ENCODE measurements around the gene PAPPA2. TPM values are rescaled to one million over a fixed set of nuclear protein-coding genes. Genes with fewer than 3 reads are reported as not detected.

Gene PAPPA2
- total and polyA plus RNA-seq, 2 of the 8 experiments (the other 6 are each of a cell fraction or from before 2014, with no cell fraction given) = 0.08 to 0.88 TPM

DNA sequence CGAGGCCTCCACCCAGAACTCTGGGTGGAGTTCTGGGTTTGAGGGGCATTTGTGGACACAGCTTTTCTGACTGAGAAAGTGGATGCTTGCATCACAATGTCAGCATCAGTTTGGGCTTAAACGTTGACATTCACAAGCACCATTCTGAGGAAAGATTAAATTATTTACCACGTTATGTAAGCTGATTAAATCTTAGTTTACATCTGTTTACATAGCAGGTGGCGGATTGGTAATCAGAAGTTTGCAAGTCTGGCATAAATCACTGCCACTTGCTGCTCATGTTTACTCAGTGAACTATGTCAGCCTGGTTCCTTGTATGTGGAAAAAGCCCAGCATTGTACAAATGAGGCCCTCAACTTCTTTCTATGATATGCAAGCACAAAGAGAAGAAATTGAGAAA lies 310.1 kb downstream of the PAPPA2 start:
- Histone ChIP-seq H2AFZ (ENCODE audit: low read length) (no peak overlapping the region), H4K5ac (ENCODE audit: insufficient read length, low read depth, low read length) (no peak overlapping the region), H3K23ac (ENCODE audit: insufficient read length) (no peak overlapping the region), H3K56ac (replicated peaks; ENCODE audit: insufficient read length, low read depth, low read length) (no peak overlapping the region), H3K9me3 (ENCODE audit: insufficient read depth in 2 of 2, low read depth in 1 of 2, low read length in 1 of 2) (no peaks in the 10 kb centered on the region), H2BK120ac (replicated peaks; ENCODE audit: low read depth, low read length) (no peak overlapping the region), H3K79me1 (ENCODE audit: low read depth, low read length) (no peaks in the 10 kb centered on the region), H3K14ac (ENCODE audit: insufficient read length) (no peak overlapping the region), H3K27me3 (replicated peaks in 1 of 4; ENCODE audit: control insufficient read depth in 3 of 4, extremely low read depth in 1 of 4, insufficient read depth in 3 of 4, low read length in 3 of 4) (no peaks in the 10 kb centered on the region), H3K27ac (ENCODE audit: low read depth, low read length) (no peak overlapping the region), H4K8ac (ENCODE audit: extremely low read depth, insufficient read depth, low read length) (no peak overlapping the region), H3K23me2 (ENCODE audit: low read depth, low read length) (no peaks in the 10 kb centered on the region), H2BK12ac (ENCODE audit: low read depth, low read length) (no peak overlapping the region), H4K20me1 (replicated peaks in 1 of 2; ENCODE audit: control insufficient read depth in 1 of 2, insufficient read depth in 2 of 2, low read length in 2 of 2) (no peaks in the 10 kb centered on the region), H2BK15ac (ENCODE audit: low read length) (no peak overlapping the region), H3K36me3 (ENCODE audit: control insufficient read depth in 2 of 4, insufficient read depth in 4 of 4, low read length in 3 of 4) (no peaks in the 10 kb centered on the region), H3K9ac (replicated peaks in 1 of 4; ENCODE audit: extremely low read depth in 1 of 4, low read depth in 3 of 4, low read length in 3 of 4) (no peak overlapping the region), H2AK5ac (ENCODE audit: low read depth, low read length) (no peak overlapping the region), H3K79me2 (ENCODE audit: control insufficient read depth in 1 of 2, insufficient read depth in 2 of 2, low read length in 2 of 2) (no peaks in the 10 kb centered on the region), H2BK20ac (ENCODE audit: low read length) (no peak overlapping the region), H2BK5ac (ENCODE audit: low read depth, low read length) (no peak overlapping the region), H3K4me3 (ENCODE audit: extremely low read depth in 1 of 4, insufficient read depth in 2 of 4, low read depth in 3 of 4, low read length in 4 of 4) (no peak overlapping the region), H3K18ac (ENCODE audit: extremely low read depth, low read length) (no peak overlapping the region), H3K4ac (replicated peaks; ENCODE audit: insufficient read length, low read depth, low read length) (no peak overlapping the region), H3K4me2 (ENCODE audit: insufficient read depth in 1 of 2, low read depth in 2 of 2, low read length in 2 of 2) (no peak overlapping the region), H4K91ac (replicated peaks; ENCODE audit: insufficient read length, low read length) (no peak overlapping the region), H3K4me1 (replicated peaks in 1 of 4; ENCODE audit: control insufficient read depth in 3 of 4, insufficient read depth in 4 of 4, low read length in 3 of 4) (no peaks in the 10 kb centered on the region)
- TF ChIP-seq HDAC2 (IDR thresholded peaks at IDR 0.05; ENCODE audit: borderline replicate concordance in 1 of 2, low read depth in 2 of 2, low read length in 2 of 2) (no peak), JUND (IDR thresholded peaks at IDR 0.05; ENCODE audit: low read length) (no peak), ZNF274 (IDR thresholded peaks at IDR 0.05; ENCODE audit: borderline replicate concordance, extremely low read depth, low read length) (no peak), BACH1 (IDR thresholded peaks at IDR 0.05; ENCODE audit: low read length) (no peak), PHF8 (conservative IDR thresholded peaks at IDR 0.05; ENCODE audit: low read depth, low read length) (no peak)
- 76% methylated on average over 4 of the region's 4 CpGs; no CpG with 5 or more reads in 1 of the 2 experiments for WGBS, 2 experiments (ENCODE audit: extremely low coverage in 1 of 2, insufficient coverage in 1 of 2, insufficient read length in 1 of 2, insufficient replicate concordance in 2 of 2, low coverage in 1 of 2, low lambda C conversion rate in 2 of 2, missing lambda C conversion rate in 1 of 2)
- CTCF ChIA-PET (ENCODE audit: partially characterized antibody) = interaction anchor here (0.8 to 1.5 kb wide), 2 partner anchors 14 to 32 kb away, joined by 3 read pairs; no protein-coding TSS in a partner anchor
- POLR2A ChIA-PET (ENCODE audit: partially characterized antibody) = no interaction called here
- no peak for FAIRE-seq
- DNase-seq (ENCODE audit: low read depth in 1 of 2, low spot score in 2 of 2) = no peak
